HEK293T (cell line): ENCODE measurements around the gene MIGA1.

Source experiments
- ARNT ChIP-seq: fragments of 450-650 bp; IDR thresholded peaks from 2 replicates; pipeline ENCODE4 v1.6.1; 2017; ENCODE audit warnings: mild to moderate bottlenecking
- CTBP1 ChIP-seq: fragments of 450-650 bp; IDR thresholded peaks from 2 replicates; pipeline ENCODE4 v1.6.1; 2016; ENCODE audit warnings: borderline replicate concordance
- HDGF ChIP-seq: fragments of 450-650 bp; IDR thresholded peaks from 2 replicates; pipeline ENCODE4 v1.6.1; 2017; ENCODE audit warnings: antibody characterized with exemption, borderline replicate concordance
- ZNF384 ChIP-seq: fragments of 450-650 bp; IDR thresholded peaks from 2 replicates; pipeline ENCODE4 v1.6.1; 2016
- TF ChIP-seq, protein P1 (sequence below): fragments of 450-650 bp; IDR thresholded peaks from 2 replicates; pipeline ENCODE4 v1.6.1; 2016

DNA sequence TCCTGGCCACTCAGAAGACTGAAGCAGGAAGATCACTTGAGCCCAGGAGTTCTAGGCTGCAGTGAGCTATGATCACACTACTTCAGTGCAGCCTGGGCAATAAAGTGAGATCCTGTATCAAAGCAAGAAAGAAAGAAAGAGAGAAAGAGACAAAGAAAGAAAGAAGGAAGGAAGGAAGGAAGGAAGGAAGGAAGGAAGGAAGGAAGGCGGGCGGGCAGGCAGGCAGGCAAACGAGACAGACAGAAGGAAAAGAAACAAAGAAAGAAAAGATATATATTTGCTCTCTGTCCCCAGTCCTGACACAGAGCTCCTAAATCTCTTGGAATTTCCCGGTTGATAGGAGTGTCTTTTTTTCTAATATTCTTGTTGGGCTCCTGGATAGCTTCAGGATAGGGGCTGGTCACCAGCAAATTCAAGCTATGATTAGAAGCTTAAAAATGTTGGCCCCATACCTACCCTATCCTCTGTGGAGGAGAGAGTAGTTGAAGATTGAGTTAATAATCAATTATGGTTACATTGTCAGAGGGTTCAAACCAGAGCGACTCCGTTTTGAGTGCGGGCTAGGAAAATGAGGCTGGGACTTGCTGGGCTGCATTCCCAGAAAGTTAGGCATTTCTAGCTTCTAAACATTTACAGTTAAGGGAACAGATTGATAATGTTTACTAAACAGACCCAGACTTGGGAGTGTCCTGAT, 3.3 kb upstream of the MIGA1 start:
- TF ChIP-seq ZNF384 (no peak), ARNT (no peak), CTBP1 (no peak), HDGF (no peak)
- TF ChIP-seq, protein P1, sequence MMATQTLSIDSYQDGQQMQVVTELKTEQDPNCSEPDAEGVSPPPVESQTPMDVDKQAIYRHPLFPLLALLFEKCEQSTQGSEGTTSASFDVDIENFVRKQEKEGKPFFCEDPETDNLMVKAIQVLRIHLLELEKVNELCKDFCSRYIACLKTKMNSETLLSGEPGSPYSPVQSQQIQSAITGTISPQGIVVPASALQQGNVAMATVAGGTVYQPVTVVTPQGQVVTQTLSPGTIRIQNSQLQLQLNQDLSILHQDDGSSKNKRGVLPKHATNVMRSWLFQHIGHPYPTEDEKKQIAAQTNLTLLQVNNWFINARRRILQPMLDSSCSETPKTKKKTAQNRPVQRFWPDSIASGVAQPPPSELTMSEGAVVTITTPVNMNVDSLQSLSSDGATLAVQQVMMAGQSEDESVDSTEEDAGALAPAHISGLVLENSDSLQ: no peak
